Stimulated activated effector memory CD8-positive, alpha-beta T cell treated with anti-CD3 and anti-CD28 coated beads, Interleukin-12 subunit alpha, Interleukin-12 subunit beta, amount 100 ng/mL, for 72 hours (primary cell): ENCODE data around the gene TMEM138.
A peak's percentile ranks its signal among the peaks of the same experiment; 100 is the strongest.

Source experiments
- ATAC-seq: fragments of 150-1000 bp; cut with Tn5 transposase; 2 replicates; pipeline ENCODE4 v1.10.0; 2021
- DNase-seq, 2 donors: peaks; one replicate each; pipeline ENCODE4 v3.0.0; 2021 to 2022; ENCODE audit warnings: low spot score in 2 of 2
- H3K27ac Mint-ChIP-seq: one replicate; pipeline ENCODE4 v1.8.0; 2022; ENCODE audit warnings: mild to moderate bottlenecking, mixed read lengths
- H3K36me3 Mint-ChIP-seq: one replicate; pipeline ENCODE4 v1.8.0; 2022; ENCODE audit warnings: mild to moderate bottlenecking, mixed read lengths
- H3K4me1 Mint-ChIP-seq: one replicate; pipeline ENCODE4 v1.8.0; 2022; ENCODE audit warnings: mixed read lengths
- H3K4me3 Mint-ChIP-seq: one replicate; pipeline ENCODE4 v1.8.0; 2022; ENCODE audit warnings: mild to moderate bottlenecking, mixed read lengths
- H3K9me3 Mint-ChIP-seq: one replicate; pipeline ENCODE4 v1.8.0; 2022; ENCODE audit warnings: mixed read lengths

The TMEM138 gene

GRCh38 chr11:61350336-61350735, 11.8 kb upstream of the TMEM138 start:
- Mint-ChIP-seq H3K27ac (peak overlapping the region; percentile 22), H3K4me1 (peaks cover 10% of the 10 kb centered on the region)

DNA sequence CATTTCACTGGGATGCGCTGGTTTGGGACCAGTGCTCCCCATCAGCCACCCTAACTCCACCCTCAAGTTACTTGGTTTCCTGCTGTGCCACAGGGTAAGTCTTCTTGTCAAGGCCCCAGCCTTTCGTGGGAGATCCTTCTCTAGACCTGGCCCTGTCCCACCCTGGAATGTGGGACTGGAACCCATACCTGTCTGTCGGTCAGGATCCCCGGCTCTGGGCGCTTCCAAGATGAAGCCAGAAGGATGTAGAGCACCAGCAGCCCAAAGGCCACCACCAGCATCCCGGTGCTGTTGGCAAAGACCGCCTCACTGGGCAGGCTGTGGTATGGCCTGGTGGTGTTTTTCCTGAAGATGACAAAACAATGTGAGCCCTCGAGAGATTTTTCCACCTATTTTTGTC, 11.4 kb upstream of the TMEM138 start:
- ATAC-seq (no peak), DNase-seq (no peak)
- peaks cover 10% of the 10 kb centered on the region for H3K4me1 Mint-ChIP-seq
- H3K27ac Mint-ChIP-seq: peak overlapping the region; percentile 22
- H3K36me3 Mint-ChIP-seq: peaks cover 47% of the 10 kb centered on the region
- H3K9me3 Mint-ChIP-seq: no peaks in the 10 kb centered on the region
- H3K4me3 Mint-ChIP-seq: no peak overlapping the region

More at GRCh38 chr11:61350336-61350735, 11.8 kb upstream of the TMEM138 start:
- Mint-ChIP-seq H3K9me3 (no peaks in the 10 kb centered on the region), H3K36me3 (peaks cover 43% of the 10 kb centered on the region), H3K4me3 (no peak overlapping the region)
- peak; percentile 19 for ATAC-seq
- DNase-seq: no peak

GRCh38 chr11:61352038-61352437, 10.1 kb upstream of the TMEM138 start:
- Mint-ChIP-seq H3K27ac (peak overlapping the region; percentile 58), H3K4me3 (no peak overlapping the region), H3K36me3 (peaks cover 59% of the 10 kb centered on the region), H3K9me3 (no peaks in the 10 kb centered on the region), H3K4me1 (peaks cover 10% of the 10 kb centered on the region)
- no peak for DNase-seq
- ATAC-seq: no peak

GRCh38 chr11:61353131-61354067, 8.8 kb upstream of the TMEM138 start:
- Mint-ChIP-seq H3K27ac (peak overlapping the region; percentile 9), H3K36me3 (peaks cover 59% of the 10 kb centered on the region), H3K9me3 (no peaks in the 10 kb centered on the region), H3K4me1 (peaks cover 10% of the 10 kb centered on the region), H3K4me3 (no peak overlapping the region)
- no peak for DNase-seq
- no peak for ATAC-seq

DNA sequence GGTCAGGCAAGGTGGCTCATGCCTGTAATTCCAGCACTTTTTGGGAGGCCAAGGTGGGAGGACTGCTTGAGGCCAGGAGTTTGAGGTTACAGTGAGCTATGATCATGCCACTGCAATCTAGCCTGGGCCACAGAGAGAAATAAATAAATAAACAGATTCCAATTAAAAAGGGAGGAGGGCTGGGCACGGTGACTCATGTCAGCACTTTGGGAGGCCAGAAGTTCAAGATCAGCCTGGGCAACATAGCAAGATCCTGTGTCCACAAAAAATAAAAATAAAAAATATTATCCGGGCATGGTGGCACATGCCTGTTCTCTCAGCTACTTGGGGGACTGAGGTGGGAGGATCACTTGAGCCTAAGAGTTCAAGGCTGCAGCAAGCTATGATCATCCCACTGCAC, 8.0 kb upstream of the TMEM138 start:
- Mint-ChIP-seq H3K9me3 (no peaks in the 10 kb centered on the region), H3K27ac (no peak overlapping the region), H3K36me3 (peaks cover 54% of the 10 kb centered on the region), H3K4me1 (peaks cover 10% of the 10 kb centered on the region), H3K4me3 (no peak overlapping the region)
- ATAC-seq: no peak
- no peak for DNase-seq

- no peak for ATAC-seq
- H3K36me3 Mint-ChIP-seq: peaks cover 47% of the 10 kb centered on the region
Observed at GRCh38 chr11:61356706-61357105, 5.5 kb upstream of the TMEM138 start.

DNA sequence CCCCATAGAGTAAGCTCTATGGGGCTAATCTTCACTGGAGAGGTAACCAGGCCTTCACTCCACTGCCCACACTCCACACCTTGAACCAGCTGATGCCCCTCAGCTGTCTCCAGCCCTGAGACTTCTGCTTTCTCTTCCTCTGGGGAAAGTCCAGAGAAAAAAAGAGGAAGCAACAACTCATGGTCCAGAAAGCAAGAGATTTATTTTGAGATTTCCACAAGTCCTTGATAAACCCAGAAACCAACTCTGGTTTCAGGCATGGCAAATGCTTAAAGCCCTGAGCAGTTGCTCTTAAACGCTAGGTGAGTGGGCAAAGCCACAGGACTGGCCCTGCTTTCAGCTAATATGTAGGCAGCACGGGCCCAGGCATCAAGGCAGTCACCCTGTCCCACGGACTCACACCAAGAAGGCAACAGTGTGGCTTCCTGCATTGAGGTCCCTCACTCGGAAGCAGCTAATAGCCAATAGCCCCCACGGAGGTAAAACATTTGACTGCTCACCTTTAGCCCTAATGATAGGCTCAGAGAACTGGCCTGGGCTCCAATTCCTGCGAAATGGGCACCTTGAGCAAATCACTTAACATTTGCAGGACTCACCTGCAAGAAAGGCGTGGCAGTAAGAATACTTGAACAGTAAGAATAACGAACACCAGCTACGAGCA, 4.8 kb upstream of the TMEM138 start:
- no peak for DNase-seq
- Mint-ChIP-seq H3K4me1 (peaks cover 11% of the 10 kb centered on the region), H3K27ac (peak overlapping the region; percentile 74), H3K36me3 (peaks cover 51% of the 10 kb centered on the region), H3K9me3 (no peaks in the 10 kb centered on the region), H3K4me3 (no peak overlapping the region)
- no peak for ATAC-seq

More at GRCh38 chr11:61356706-61357105, 5.5 kb upstream of the TMEM138 start:
- no peak for DNase-seq
- Mint-ChIP-seq H3K27ac (peak overlapping the region; percentile 74), H3K9me3 (no peaks in the 10 kb centered on the region), H3K4me1 (peaks cover 6% of the 10 kb centered on the region), H3K4me3 (no peak overlapping the region)

GRCh38 chr11:61357894-61358239, 4.3 kb upstream of the TMEM138 start:
- Mint-ChIP-seq H3K4me3 (no peak overlapping the region), H3K9me3 (no peaks in the 10 kb centered on the region), H3K36me3 (peaks cover 52% of the 10 kb centered on the region), H3K4me1 (peaks cover 16% of the 10 kb centered on the region), H3K27ac (no peak overlapping the region)
- no peak for ATAC-seq
- no peak for DNase-seq

DNA sequence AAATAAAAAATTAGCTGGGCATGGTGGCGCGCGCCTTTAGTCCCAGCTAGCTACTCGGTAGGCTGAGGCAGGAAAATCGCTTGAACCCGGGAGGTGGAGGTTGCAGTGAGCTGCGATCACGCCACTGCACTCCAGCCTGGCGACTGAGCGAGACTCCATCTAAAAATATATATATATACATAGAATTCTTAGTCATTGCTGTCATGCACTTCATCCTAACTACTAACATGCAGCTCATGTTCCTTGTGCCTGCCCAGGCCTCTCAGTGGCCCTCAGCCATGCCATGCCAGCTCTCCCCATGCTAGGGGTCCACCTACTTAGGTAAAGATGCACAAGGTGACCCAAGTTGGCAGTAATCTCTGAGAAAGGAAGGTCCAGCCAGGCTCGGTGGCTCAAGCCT, 3.6 kb upstream of the TMEM138 start:
- Mint-ChIP-seq H3K4me3 (no peak overlapping the region), H3K9me3 (no peaks in the 10 kb centered on the region), H3K27ac (no peak overlapping the region), H3K36me3 (peaks cover 50% of the 10 kb centered on the region), H3K4me1 (peaks cover 19% of the 10 kb centered on the region)
- ATAC-seq (no peak), DNase-seq (no peak)

- Mint-ChIP-seq H3K36me3 (peaks cover 56% of the 10 kb centered on the region), H3K4me1 (peaks cover 20% of the 10 kb centered on the region), H3K9me3 (no peaks in the 10 kb centered on the region), H3K4me3 (peak overlapping the region; percentile 98), H3K27ac (no peak overlapping the region)
- no peak for ATAC-seq
- DNase-seq: no peak
Observed at GRCh38 chr11:61359516-61359915, 2.7 kb upstream of the TMEM138 start.

DNA sequence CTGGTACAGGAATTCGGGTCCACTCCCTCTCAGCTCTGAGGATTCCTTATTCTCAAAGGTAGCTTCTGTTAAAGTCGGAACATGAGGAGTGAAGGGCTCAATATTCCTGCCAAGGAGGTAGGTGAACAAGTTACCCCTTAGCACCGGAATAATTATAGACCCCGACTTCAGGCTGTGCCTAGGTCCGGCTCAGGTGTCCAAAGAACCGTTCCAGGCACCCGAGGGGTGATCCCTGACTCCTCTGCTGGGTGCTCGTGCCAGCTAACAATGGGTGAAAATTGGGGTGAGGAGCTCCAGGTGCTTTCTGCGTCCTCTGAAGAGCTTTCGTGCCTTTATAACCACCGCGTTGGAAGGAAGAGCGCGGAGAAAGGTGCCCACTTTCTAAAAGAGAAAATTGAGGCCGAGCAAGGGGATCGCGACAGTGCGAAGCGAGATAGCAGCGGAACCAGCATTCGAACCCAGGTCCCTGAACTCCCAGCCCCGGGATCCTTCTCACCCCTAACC, 885 bp upstream of the TMEM138 start:
- DNase-seq: no peak
- peaks cover 20% of the 10 kb centered on the region for H3K4me1 Mint-ChIP-seq
- H3K36me3 Mint-ChIP-seq: peaks cover 57% of the 10 kb centered on the region
- peak overlapping the region; percentile 98 for H3K27ac Mint-ChIP-seq
- peak overlapping the region; percentile 98 for H3K4me3 Mint-ChIP-seq
- no peaks in the 10 kb centered on the region for H3K9me3 Mint-ChIP-seq
- peak; percentile 4 for ATAC-seq

- Mint-ChIP-seq H3K9me3 (no peaks in the 10 kb centered on the region), H3K36me3 (peaks cover 62% of the 10 kb centered on the region), H3K4me3 (peak overlapping the region; percentile 98), H3K4me1 (peaks cover 20% of the 10 kb centered on the region), H3K27ac (peak overlapping the region; percentile 98)
- peak; percentile 37 for ATAC-seq
- DNase-seq: peak in 1 of 2 donors; percentile 8
Observed at GRCh38 chr11:61362542-61362875, 335 bp downstream of the TMEM138 start.

- Mint-ChIP-seq H3K36me3 (peaks cover 78% of the 10 kb centered on the region), H3K4me1 (peaks cover 20% of the 10 kb centered on the region), H3K9me3 (no peaks in the 10 kb centered on the region), H3K27ac (no peak overlapping the region), H3K4me3 (peak overlapping the region; percentile 98)
- DNase-seq (no peak), ATAC-seq (no peak)
Observed at GRCh38 chr11:61364012-61364675, 2.0 kb downstream of the TMEM138 start.

- DNase-seq (no peak), ATAC-seq (no peak)
- peaks cover 91% of the 10 kb centered on the region for H3K36me3 Mint-ChIP-seq
- peak overlapping the region; percentile 10 for H3K27ac Mint-ChIP-seq
- H3K4me3 Mint-ChIP-seq: no peak overlapping the region
- peaks cover 25% of the 10 kb centered on the region for H3K4me1 Mint-ChIP-seq
- H3K9me3 Mint-ChIP-seq: no peaks in the 10 kb centered on the region
Observed at GRCh38 chr11:61367406-61367805, 5.2 kb downstream of the TMEM138 start.

GRCh38 chr11:61368646-61369045, 6.5 kb downstream of the TMEM138 start:
- Mint-ChIP-seq H3K4me3 (no peak overlapping the region), H3K4me1 (peaks cover 12% of the 10 kb centered on the region), H3K27ac (peak overlapping the region; percentile 29), H3K36me3 (peaks cover 85% of the 10 kb centered on the region), H3K9me3 (no peaks in the 10 kb centered on the region)
- no peak for ATAC-seq
- DNase-seq: no peak
